ENCODE results near the gene GALNT2. TPM values are rescaled to one million over a fixed set of nuclear protein-coding genes. Genes with fewer than 3 reads are reported as not detected.

Gene GALNT2
- total and polyA plus RNA-seq, 2 of the 13 experiments (the other 11 are each of a cell fraction or from before 2014, with no cell fraction given): 39.3 to 39.6 TPM

DNA sequence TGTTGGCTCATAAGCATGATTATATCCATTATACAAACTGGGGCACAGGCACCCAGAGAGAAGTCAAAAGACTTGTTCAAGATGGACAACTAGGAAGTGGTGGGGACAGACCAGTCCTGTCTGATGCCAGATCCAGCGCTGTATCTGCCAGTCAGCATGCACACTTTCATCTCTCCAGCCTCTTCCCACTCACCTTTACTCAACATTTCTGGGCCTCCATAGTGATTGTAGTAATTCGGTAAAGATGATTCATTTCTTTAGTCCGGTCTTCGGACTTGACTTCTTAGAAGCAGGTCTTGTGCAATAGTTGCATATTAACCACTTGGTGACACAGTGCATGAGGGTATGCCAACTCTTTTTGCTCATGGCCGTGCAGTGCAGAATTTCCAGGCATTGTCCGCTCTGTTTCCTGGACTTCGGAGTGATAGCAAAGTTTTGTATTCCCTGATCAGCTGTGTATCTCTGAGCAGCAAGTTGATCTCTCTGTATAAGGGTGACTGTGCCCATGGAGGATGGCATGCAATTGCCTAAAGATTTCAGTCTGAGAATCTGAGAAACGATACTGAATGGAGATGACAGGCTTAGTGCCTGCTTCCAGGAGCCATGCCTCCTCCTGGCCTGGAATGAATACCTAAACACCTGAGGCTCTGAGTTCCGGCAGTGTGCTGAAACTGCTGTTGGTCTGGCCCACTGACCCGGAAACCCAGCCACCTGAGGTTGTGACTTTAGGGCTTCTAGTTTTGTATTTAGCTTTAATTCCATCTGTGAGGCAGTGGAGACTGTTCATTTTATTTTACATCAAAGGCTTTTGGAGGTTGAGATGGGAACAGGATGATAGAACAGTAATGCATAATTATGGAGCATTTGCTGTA, 39.0 kb downstream of the GALNT2 start (continued):
- TF ChIP-seq, protein P1, sequence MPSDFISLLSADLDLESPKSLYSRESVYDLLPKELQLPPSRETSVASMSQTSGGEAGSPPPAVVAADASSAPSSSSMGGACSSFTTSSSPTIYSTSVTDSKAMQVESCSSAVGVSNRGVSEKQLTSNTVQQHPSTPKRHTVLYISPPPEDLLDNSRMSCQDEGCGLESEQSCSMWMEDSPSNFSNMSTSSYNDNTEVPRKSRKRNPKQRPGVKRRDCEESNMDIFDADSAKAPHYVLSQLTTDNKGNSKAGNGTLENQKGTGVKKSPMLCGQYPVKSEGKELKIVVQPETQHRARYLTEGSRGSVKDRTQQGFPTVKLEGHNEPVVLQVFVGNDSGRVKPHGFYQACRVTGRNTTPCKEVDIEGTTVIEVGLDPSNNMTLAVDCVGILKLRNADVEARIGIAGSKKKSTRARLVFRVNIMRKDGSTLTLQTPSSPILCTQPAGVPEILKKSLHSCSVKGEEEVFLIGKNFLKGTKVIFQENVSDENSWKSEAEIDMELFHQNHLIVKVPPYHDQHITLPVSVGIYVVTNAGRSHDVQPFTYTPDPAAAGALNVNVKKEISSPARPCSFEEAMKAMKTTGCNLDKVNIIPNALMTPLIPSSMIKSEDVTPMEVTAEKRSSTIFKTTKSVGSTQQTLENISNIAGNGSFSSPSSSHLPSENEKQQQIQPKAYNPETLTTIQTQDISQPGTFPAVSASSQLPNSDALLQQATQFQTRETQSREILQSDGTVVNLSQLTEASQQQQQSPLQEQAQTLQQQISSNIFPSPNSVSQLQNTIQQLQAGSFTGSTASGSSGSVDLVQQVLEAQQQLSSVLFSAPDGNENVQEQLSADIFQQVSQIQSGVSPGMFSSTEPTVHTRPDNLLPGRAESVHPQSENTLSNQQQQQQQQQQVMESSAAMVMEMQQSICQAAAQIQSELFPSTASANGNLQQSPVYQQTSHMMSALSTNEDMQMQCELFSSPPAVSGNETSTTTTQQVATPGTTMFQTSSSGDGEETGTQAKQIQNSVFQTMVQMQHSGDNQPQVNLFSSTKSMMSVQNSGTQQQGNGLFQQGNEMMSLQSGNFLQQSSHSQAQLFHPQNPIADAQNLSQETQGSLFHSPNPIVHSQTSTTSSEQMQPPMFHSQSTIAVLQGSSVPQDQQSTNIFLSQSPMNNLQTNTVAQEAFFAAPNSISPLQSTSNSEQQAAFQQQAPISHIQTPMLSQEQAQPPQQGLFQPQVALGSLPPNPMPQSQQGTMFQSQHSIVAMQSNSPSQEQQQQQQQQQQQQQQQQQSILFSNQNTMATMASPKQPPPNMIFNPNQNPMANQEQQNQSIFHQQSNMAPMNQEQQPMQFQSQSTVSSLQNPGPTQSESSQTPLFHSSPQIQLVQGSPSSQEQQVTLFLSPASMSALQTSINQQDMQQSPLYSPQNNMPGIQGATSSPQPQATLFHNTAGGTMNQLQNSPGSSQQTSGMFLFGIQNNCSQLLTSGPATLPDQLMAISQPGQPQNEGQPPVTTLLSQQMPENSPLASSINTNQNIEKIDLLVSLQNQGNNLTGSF (CRISPR knock-in tag; IDR thresholded peaks at IDR 0.05): no peak
- TF ChIP-seq ZNF607 (CRISPR knock-in tag; IDR thresholded peaks at IDR 0.05; ENCODE audit: borderline replicate concordance) (no peak), ZNF350 (CRISPR knock-in tag; IDR thresholded peaks at IDR 0.05; ENCODE audit: borderline replicate concordance, low read depth) (no peak), ZNF496 (CRISPR knock-in tag; IDR thresholded peaks at IDR 0.05; ENCODE audit: insufficient replicate concordance) (no peak), NR3C1 (CRISPR knock-in tag; IDR thresholded peaks at IDR 0.05) (no peak), PAX8 (CRISPR knock-in tag; IDR thresholded peaks at IDR 0.05; ENCODE audit: borderline replicate concordance) (no peak), YY1 (IDR thresholded peaks at IDR 0.05; ENCODE audit: insufficient read depth, insufficient replicate concordance, low read depth, low read length) (peak; percentile 28), HDAC1 (CRISPR knock-in tag; IDR thresholded peaks at IDR 0.05) (peak; percentile 87), IRF2 (CRISPR knock-in tag; IDR thresholded peaks at IDR 0.05) (peak; percentile 59; the same call in 1 of the 2 replicates), ZFP37 (CRISPR knock-in tag; IDR thresholded peaks at IDR 0.05; ENCODE audit: borderline replicate concordance) (no peak), ZBTB21 (CRISPR knock-in tag; IDR thresholded peaks at IDR 0.05) (no peak), RCOR2 (CRISPR knock-in tag; IDR thresholded peaks at IDR 0.05) (no peak), SP2 (CRISPR knock-in tag; IDR thresholded peaks at IDR 0.05) (no peak), ZNF768 (CRISPR knock-in tag; IDR thresholded peaks at IDR 0.05) (no peak), HNRNPH1 (optimal IDR thresholded peaks at IDR 0.05; ENCODE audit: low read depth, low read length) (no peak), FOXO1 (CRISPR knock-in tag; IDR thresholded peaks at IDR 0.05) (no peak; the same call in 1 of the 2 replicates)
- TF ChIP-seq, protein P2, sequence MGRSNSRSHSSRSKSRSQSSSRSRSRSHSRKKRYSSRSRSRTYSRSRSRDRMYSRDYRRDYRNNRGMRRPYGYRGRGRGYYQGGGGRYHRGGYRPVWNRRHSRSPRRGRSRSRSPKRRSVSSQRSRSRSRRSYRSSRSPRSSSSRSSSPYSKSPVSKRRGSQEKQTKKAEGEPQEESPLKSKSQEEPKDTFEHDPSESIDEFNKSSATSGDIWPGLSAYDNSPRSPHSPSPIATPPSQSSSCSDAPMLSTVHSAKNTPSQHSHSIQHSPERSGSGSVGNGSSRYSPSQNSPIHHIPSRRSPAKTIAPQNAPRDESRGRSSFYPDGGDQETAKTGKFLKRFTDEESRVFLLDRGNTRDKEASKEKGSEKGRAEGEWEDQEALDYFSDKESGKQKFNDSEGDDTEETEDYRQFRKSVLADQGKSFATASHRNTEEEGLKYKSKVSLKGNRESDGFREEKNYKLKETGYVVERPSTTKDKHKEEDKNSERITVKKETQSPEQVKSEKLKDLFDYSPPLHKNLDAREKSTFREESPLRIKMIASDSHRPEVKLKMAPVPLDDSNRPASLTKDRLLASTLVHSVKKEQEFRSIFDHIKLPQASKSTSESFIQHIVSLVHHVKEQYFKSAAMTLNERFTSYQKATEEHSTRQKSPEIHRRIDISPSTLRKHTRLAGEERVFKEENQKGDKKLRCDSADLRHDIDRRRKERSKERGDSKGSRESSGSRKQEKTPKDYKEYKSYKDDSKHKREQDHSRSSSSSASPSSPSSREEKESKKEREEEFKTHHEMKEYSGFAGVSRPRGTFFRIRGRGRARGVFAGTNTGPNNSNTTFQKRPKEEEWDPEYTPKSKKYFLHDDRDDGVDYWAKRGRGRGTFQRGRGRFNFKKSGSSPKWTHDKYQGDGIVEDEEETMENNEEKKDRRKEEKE (IDR thresholded peaks at IDR 0.05): no peak
- TF ChIP-seq, protein P3, sequence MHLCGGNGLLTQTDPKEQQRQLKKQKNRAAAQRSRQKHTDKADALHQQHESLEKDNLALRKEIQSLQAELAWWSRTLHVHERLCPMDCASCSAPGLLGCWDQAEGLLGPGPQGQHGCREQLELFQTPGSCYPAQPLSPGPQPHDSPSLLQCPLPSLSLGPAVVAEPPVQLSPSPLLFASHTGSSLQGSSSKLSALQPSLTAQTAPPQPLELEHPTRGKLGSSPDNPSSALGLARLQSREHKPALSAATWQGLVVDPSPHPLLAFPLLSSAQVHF (CRISPR knock-in tag; IDR thresholded peaks at IDR 0.05): no peak
- TF ChIP-seq, protein P4, sequence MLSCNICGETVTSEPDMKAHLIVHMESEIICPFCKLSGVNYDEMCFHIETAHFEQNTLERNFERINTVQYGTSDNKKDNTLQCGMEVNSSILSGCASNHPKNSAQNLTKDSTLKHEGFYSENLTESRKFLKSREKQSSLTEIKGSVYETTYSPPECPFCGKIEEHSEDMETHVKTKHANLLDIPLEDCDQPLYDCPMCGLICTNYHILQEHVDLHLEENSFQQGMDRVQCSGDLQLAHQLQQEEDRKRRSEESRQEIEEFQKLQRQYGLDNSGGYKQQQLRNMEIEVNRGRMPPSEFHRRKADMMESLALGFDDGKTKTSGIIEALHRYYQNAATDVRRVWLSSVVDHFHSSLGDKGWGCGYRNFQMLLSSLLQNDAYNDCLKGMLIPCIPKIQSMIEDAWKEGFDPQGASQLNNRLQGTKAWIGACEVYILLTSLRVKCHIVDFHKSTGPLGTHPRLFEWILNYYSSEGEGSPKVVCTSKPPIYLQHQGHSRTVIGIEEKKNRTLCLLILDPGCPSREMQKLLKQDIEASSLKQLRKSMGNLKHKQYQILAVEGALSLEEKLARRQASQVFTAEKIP (CRISPR knock-in tag; IDR thresholded peaks at IDR 0.05; ENCODE audit: borderline replicate concordance): no peak

Data from HepG2 (cell line).